GM19043 (cell line): ENCODE data around the gene TTC39C.
A peak's percentile ranks its signal among the peaks of the same experiment; 100 is the strongest.

ENCODE experiments used
- ATAC-seq: cut with Tn5 transposase; IDR thresholded peaks from one replicate; pipeline ENCODE4 v1.9.1; 2021; ENCODE audit warnings: low read depth; ENCODE audit not compliant: unreplicated experiment

TTC39C gene

DNA sequence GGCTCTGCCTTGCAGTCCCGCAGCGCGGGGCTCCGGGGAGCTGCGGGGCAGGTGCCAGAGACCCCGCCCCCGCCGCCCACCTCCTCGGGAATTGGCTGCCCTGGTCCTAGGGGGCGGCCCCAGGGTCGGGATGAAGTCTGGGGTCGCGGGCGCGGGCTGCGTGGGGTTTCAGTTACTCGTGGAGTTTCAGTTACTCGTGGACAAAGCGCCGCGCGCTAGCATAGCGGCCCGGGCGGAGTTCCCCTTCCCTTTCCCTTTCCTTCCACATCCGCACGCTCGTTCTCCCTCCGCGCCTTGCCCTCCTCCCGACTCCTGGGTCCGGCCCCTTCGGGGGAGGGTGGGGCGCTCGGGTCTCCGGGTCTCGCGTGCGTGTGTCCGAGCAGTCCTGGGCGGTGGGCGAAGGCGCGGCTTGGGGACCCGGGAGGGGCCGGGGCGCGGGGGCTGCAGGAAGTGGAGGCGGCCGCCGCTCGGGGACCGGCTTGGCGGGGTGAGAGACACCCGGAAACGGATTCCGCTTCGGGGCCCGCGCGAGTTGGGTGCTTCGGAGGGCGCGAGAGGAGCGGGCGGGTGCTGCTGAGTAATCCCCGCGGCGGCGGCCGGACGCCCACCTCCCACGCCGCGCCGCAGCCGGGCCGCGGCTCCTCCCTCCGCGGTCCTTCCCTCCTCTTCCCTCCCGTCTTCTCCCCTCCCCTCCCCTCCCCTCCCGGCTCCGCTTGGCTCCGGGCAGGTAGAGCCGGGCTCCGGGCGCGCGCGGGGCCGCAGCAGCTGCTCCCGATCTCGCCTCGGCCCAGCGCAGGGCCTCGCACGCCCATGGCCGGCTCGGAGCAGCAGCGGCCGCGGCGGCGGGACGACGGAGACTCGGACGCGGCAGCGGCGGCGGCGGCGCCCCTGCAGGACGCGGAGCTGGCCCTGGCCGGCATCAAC lies at the start of gene TTC39C:
TSS of gene TTC39C (plus strand) at position 693 of the 924 bp plus-strand sequence. CDS start at position 811, 118 bp downstream.
- ATAC-seq: peak; percentile 39

DNA sequence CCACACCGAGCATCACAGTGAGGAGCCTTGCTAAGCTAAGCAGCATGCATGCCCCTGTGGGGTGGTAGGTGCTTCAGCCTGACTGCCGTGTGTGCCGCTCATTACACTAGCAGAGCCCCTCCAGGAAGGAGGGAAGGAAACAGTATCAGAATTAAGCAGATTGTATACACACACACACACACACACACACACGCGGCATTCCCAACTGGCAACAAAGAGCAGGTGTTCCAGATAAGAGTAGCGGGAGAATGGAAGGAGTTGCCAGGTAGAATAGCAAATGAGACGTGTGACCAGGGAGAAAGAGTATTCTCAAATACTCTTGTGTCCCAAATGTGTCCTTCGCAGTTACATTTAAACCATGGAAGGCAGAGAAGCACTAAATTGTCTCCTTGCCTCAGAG lies 47.6 kb upstream of the TTC39C start:
- ATAC-seq: no peak

DNA sequence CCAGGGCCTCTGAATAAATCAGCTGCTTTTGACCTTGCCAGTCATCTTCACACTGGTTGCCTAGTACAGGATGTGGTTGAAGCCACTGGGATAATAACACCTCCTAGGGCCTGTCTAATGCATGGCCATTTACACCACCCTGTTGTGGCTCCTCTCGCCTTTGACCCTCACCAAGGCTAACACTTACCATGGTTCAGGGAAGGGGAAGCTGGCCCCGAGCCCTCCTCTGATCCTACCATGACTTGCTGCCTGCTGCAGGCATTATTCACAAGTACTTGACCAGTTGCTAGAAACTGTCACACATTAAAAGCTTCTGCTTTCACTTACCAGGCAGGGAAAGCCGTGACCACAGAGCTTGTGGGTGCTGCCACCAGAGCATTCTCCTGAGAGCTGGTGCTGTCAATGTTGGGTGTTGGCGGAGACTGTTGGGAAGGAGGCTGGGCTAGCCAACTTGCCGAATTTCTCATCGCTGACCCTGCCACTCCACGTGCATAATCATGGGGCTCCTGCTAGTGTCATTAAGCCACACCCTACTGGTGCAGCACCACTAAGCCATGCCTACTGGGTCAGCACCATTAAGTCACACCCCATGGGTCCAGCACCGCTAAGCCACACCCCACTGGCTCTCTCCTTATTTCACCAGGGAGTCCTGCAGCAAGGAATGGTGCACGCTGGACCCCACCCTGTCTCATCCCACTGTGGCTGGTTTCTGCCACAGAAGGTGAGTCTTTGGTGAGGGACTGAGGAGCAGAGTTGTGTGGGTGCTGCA lies 47.0 kb upstream of the TTC39C start:
- ATAC-seq: peak; percentile 56

DNA sequence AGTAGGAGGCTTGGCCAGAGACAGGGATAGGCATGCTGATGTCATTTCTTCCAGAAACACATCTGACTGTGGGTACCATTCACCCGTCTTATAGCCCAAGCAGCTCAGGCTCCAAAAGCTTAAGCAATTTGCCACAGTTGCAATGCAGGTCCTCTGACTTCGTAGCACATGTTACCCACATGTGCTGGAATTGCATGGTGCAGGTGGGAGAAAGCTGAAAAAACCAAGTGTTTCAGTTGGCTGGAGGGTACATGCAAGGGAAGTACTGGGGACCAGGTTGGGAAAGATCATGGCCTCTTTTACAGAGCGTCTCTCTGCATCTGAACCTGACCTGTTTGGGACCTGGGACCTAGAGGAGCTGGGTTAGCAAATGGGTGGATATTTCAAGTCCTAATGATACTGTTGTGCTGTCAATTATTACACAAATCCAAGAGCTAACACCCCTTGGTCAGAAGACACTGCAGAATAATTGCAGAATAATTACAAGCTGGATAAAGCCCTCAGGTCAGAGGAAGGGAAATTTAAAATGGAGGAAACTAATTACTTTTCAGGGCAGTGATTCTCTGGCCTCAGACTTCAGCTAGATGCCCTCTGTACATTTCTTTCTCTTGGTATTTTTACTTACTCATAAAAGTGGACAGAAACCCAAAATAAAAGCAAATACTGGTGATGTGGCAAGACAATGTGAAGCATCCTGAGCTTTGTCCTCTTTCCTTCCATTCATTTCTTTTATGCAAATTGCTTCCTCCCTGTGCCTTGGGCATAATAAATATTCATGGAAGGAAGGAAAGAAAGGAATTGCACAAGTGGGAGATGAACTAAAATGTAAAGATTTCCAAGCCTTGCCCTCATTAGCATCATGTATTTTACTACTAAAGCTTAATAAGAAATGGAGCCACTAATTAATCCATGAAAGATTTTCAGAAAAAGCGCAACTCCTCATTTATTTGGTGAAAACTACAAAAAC lies 45.6 kb upstream of the TTC39C start:
- no peak for ATAC-seq

DNA sequence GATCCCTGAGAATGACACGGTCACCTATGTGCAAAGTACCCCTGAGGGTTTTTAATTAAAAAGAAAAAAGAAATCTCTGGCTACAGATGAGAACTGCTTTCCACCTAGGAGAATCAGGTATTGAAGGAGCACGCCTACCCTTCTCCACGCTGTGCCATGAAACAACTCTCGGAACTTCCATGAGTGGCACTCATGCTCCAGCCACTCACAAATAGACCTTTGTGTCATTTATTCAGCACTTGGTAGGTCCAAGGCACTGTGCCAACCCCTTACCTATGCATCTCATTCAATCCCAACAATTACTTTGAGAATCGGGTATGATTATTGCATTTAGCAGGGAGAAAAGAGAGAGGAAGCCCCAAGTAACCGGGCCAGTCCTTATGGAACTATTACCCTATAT lies 44.9 kb upstream of the TTC39C start:
- ATAC-seq: no peak

DNA sequence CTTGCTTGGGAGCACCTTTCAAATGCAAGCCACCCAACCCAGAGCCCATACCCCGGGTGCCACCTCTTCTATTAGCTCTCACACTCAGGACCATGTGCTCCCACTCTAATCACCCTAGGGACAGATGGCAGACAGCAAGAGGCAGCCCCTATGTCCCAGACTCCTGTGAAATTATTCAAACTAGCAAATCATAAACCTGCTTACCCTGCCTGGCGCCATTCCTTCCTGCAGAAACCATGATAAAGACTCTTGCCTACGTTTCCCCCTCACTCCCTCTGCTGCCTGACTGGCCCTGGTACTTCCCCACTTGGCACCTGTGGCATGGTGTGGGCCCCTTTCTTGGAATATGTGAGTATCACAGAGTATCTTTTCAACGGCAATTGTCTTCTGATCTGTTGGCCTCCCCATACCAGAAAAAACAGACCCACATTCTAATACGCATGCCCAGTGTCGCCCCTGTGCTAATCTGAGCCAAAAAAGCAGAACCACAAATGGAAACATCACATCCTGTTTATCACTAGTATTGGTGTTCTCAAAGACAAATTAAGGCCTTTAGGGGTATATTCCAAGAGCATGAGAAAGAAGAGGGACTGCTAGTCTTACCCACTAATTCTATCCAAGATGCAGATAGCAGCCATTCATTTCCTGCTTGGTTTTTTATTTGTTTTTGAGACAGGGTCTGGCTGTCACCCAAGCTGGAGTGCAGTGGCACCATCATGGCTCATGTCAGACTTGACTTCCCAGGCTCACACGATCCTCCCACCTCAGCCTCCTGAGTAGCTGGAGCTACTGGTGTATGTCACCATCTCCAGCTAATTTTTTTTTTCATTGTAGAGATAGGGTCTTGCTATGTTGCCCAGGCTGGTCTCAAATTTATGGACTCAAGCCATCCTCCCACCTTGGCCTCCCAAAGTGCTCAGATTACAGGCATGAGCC lies 44.1 kb upstream of the TTC39C start:
- ATAC-seq: peak; percentile 42

GRCh38 chr18:23971097-23971440 lies 43.5 kb upstream of the TTC39C start:
- ATAC-seq: no peak

GRCh38 chr18:23971666-23972230 lies 42.8 kb upstream of the TTC39C start:
- ATAC-seq: no peak

- ATAC-seq: no peak
These were observed 42.1 kb upstream of the TTC39C start for GRCh38 chr18:23972453-23972852.

GRCh38 chr18:23977103-23977502 lies 37.5 kb upstream of the TTC39C start:
- no peak for ATAC-seq

- no peak for ATAC-seq
These were observed 36.7 kb upstream of the TTC39C start for GRCh38 chr18:23977719-23978483.

GRCh38 chr18:23981369-23981980 lies 33.1 kb upstream of the TTC39C start:
- peak; percentile 95 for ATAC-seq

GRCh38 chr18:23982155-23983079 lies 32.1 kb upstream of the TTC39C start:
- no peak for ATAC-seq

GRCh38 chr18:23983112-23983511 lies 31.4 kb upstream of the TTC39C start:
- no peak for ATAC-seq

- ATAC-seq: no peak
These were observed 27.8 kb upstream of the TTC39C start for GRCh38 chr18:23986600-23987359.
